HS-5 (cell line): ENCODE measurements around the gene LMF1.

Experiments used
- DNase-seq: peaks from one replicate; pipeline ENCODE4 v3.0.0-alpha.2; 2012; ENCODE audit warnings: low read depth

LMF1 gene

DNA sequence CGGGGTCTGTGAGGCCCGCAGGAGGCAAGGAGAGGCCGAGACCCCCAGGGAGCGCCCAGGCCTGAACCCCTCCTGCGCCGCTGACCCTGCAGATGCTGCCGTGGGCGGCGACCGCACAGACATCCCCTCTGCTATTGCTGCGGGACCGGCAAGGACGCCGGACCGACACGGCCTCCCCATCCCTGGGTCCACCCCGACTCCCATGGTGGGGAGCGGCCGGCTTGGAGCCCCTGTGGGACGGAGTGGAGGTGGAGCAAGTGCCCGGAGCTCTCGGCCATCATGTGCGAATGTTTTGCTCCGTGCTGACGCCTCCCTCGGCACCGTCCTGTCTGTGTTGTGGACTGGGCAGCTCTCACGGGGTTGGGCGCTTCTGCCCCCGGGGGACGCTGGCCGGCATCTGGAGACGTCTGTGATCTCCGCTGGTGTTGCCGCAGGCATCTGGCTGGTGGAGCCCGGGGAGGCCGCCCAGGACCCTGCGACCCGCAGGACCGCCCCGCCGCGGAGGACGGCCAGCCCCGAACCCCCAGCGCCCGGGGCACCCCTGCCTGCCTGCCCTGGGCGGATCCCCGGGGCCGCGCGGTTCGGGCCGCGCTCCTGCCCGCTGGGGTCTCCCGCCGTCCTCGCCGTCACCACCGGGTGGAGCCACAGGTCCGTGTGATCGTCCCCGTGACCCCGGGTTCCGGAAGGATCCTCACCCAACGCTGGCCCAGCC is 157.4 kb downstream of the LMF1 start:
- DNase-seq: no peak

DNA sequence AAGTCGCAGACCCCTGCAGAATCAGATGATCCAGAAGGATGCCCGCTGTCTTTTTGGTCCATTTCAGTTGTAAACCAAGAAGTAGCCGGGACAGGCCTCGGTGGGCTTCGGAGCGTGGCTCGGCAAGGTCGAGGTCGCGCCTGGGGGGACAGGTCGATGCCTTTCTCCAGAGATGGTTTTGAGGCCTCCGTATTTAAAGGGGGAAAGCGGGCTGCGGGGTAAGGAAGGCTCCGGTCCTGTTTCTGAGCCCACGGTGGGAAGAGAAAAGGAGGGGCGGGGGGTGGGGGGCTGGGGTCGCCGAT is 162.7 kb downstream of the LMF1 start:
- DNase-seq: no peak

DNA sequence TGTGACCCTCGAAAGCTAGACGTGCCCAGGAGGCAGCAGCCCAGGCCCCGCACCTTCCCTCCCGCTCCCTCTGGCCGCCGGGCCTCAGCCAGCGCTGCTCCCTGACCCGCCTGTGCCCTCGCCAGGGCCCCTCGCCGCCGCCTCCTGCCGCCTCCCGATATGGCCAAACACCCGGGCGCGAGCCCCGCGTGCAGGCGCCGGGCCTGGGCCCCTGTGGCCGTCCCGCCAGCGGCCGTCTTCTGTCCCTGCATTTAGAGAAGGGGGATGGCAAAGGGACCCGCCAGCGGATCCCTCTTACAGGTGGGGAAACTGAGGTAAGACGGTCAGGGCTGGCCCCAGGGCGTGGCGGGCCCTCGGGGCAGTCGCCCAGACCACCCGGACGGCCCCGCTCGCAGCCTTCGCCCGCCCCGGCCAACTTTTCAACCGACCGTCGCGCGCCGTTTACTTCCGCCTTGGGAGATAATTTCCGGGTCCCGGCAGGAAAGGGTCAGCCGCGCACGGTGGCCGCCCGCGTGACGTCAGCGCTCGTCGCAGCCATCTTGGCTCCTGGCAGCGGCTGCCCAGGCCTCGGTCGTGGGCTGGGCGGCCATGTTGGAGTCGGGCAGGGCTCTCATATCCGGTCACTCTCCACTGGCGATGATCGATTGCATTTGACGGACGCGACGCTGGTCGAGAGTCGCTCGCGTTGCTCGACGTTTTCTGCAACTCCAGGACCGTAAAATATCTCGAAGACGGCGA is 163.3 kb downstream of the LMF1 start:
- DNase-seq: peak; percentile 65

DNA sequence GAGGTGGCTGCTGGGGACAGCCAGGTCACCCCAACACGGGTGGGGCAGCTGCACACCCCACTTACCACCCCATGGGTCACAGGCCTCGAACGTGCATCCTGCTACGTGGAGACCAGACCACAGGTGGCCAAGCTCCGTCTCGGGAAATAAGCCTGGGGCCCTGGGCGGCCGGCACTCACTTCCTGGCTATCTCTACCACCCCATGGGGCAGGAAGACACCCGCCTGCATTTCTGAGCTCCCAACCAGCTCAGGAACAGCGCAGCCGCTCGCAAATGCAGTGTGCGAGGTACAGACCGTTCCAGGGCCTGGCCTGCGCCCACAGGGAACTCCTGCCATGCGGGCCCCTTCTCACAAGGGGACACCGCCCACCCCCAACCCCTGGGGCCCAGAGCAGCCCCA is 165.3 kb downstream of the LMF1 start:
- no peak for DNase-seq

DNA sequence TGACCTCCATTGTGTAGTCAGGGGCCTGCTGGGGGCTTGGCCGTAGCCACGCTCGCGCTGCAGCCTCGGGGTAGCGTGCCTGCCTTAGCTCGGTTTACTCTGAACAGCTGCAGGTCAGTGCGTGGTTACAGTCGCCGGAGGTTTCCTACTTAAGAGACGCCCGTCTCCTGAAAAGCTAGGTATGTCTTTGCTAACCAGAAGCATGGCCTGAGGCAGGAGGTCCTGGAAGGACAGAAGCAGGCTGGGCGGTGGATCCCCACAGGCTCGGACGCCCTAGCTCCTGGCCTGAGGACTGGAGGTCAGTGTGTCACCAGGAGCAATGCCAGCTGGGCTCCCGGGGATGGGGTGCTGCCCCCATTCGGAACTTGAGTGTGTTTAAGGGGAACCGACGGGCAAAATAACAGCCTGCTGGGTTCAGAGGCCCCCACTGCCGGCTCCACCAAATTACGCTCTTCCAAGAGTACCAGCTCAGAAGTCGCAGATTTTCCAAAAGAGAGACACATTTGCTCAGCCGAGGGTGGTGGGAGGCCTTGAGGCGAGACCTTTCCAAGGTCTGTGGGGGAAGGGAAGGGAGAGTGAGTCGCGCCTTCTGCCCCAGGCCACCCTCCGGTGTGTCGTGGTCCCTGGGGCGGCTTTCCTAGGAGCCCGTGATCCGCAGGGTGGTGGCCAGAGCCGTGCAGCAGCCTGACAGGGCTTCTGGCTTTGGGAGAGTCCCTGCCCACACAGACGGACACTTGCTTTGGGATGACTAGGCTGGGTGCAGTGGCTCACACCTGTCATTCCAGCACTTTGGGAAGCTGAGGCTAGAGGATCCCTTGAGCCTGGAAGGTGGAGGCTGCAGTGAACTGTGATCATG is 166.4 kb downstream of the LMF1 start:
- no peak for DNase-seq

DNA sequence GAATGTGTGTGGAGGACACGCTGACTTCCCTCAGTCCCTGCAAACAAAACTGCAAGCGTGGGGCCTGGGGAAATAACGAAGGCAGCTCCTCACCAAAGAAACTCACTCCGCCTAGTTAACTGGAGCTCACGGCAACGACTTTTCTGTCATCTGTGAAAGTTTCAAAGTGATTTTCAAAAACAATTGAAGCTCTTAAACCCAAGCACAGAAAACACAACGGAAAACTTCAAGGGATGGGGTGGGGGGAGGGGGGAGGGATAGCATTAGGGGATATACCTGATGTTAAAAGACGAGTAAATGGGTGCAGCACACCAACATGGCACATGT is 167.1 kb downstream of the LMF1 start:
- no peak for DNase-seq
